Type B pancreatic cell (in vitro differentiated cells): ENCODE measurements around the gene MYO3B. TPM values are rescaled to one million over a fixed set of nuclear protein-coding genes. Genes with fewer than 3 reads are reported as not detected.

Experiments used
- DNase-seq: peaks from one replicate; pipeline ENCODE4 v3.0.0; 2021; ENCODE audit warnings: mixed read lengths; ENCODE audit not compliant: unreplicated experiment; ENCODE audit errors: extremely low spot score
- H3K27ac Mint-ChIP-seq: 2 replicates; pipeline ENCODE4 v1.8.0; 2021; ENCODE audit warnings: mild to moderate bottlenecking, mixed read lengths
- H3K27me3 Mint-ChIP-seq: 2 replicates; pipeline ENCODE4 v1.8.0; 2021; ENCODE audit warnings: mixed read lengths
- H3K36me3 Mint-ChIP-seq: 2 replicates; pipeline ENCODE4 v1.8.0; 2021; ENCODE audit warnings: mixed read lengths
- H3K4me1 Mint-ChIP-seq: one replicate; pipeline ENCODE4 v1.8.0; 2021; ENCODE audit warnings: mixed read lengths; ENCODE audit not compliant: unreplicated experiment
- H3K4me3 Mint-ChIP-seq: 2 replicates; pipeline ENCODE4 v1.8.0; 2021; ENCODE audit warnings: mild to moderate bottlenecking, mixed read lengths
- H3K9me3 Mint-ChIP-seq: 2 replicates; pipeline ENCODE4 v1.8.0; 2021; ENCODE audit warnings: mixed read lengths
- CTCF ChIP-seq: fragments of 200-600 bp; sonication (generic); conservative IDR thresholded peaks from 2 replicates; pipeline ENCODE4 v1.5.0; 2021; ENCODE audit warnings: antibody characterized with exemption, mild to moderate bottlenecking
- total RNA-seq: library from RNA; stranded (reverse); gene quantifications from 2 replicates; pipeline ENCODE4 v1.2.1, GENCODE V29; 2021; ENCODE audit warnings: low replicate concordance

The MYO3B gene
- total RNA-seq, 1 donor from 2014 or later = 0.46 TPM

DNA sequence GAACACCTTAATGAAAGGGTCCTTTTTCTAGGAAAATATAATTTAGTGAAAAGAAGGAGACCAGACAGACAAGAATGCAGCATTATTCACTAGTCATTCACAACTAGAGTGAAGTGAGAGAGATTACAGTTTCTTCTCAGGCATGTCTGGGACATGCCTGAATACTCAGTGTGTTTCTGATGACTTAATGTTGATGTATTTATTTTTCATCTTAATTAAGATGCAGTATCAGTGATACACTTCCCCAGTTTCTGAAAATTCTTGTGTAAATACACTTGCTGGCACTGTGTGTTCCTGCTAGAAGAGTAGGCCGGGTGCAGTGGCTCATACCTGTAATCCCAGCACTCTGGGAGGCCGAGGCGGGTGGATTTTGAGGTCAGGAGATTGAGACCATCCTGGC lies 143.6 kb downstream of the MYO3B start:
- H3K9me3 Mint-ChIP-seq = no peaks in the 10 kb centered on the region
- H3K4me3 Mint-ChIP-seq = no peak overlapping the region
- no peak for TF ChIP-seq CTCF
- H3K27me3 Mint-ChIP-seq = peaks cover 4% of the 10 kb centered on the region
- H3K36me3 Mint-ChIP-seq = no peaks in the 10 kb centered on the region
- no peak for DNase-seq
- peak overlapping the region; percentile 61 for H3K27ac Mint-ChIP-seq
- peaks cover 10% of the 10 kb centered on the region for H3K4me1 Mint-ChIP-seq

- DNase-seq = no peak
- Mint-ChIP-seq H3K36me3 (no peaks in the 10 kb centered on the region), H3K4me1 (peaks cover 10% of the 10 kb centered on the region), H3K27me3 (peaks cover 8% of the 10 kb centered on the region), H3K9me3 (no peaks in the 10 kb centered on the region), H3K4me3 (no peak overlapping the region), H3K27ac (peak overlapping the region; percentile 44)
- TF ChIP-seq CTCF = no peak
Observed at GRCh38 chr2:170322140-170322766, 144.3 kb downstream of the MYO3B start.

DNA sequence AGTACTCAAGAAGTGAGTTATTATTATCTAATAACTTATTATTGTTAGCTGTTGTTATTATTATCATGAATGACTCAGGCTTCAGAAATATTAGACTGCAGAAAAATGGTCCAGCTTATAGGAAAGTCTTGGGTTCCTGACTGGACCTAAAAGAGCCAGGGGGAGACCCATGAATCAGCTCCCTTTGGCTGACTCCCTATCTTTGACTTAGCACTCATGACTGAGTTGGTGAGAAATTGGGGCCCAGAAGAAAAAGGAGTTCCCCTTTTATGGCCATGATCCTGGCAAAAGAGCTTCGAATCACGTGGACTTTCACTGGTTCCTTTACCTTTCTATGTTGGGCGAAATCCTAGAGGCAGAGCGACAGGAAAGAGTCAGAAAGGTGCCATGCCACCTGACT lies 145.8 kb downstream of the MYO3B start:
- H3K4me3 Mint-ChIP-seq = no peak overlapping the region
- no peaks in the 10 kb centered on the region for H3K36me3 Mint-ChIP-seq
- H3K27me3 Mint-ChIP-seq = peaks cover 12% of the 10 kb centered on the region
- no peak for TF ChIP-seq CTCF
- peaks cover 10% of the 10 kb centered on the region for H3K4me1 Mint-ChIP-seq
- DNase-seq = no peak
- no peaks in the 10 kb centered on the region for H3K9me3 Mint-ChIP-seq
- H3K27ac Mint-ChIP-seq = no peak overlapping the region

GRCh38 chr2:170324640-170325046 lies 146.7 kb downstream of the MYO3B start:
- H3K36me3 Mint-ChIP-seq = no peaks in the 10 kb centered on the region
- no peaks in the 10 kb centered on the region for H3K9me3 Mint-ChIP-seq
- no peak for DNase-seq
- peak; percentile 83 for TF ChIP-seq CTCF
- H3K27me3 Mint-ChIP-seq = peaks cover 12% of the 10 kb centered on the region
- no peak overlapping the region for H3K27ac Mint-ChIP-seq
- H3K4me1 Mint-ChIP-seq = peaks cover 10% of the 10 kb centered on the region
- H3K4me3 Mint-ChIP-seq = no peak overlapping the region

GRCh38 chr2:170330881-170331280 lies 152.9 kb downstream of the MYO3B start:
- DNase-seq = no peak
- H3K4me1 Mint-ChIP-seq = no peaks in the 10 kb centered on the region
- H3K9me3 Mint-ChIP-seq = peaks cover 5% of the 10 kb centered on the region
- no peak for TF ChIP-seq CTCF
- no peak overlapping the region for H3K27ac Mint-ChIP-seq
- H3K27me3 Mint-ChIP-seq = peaks cover 40% of the 10 kb centered on the region
- H3K36me3 Mint-ChIP-seq = no peaks in the 10 kb centered on the region
- H3K4me3 Mint-ChIP-seq = no peak overlapping the region
